ENCODE measurements around the gene CELF3.

DNA sequence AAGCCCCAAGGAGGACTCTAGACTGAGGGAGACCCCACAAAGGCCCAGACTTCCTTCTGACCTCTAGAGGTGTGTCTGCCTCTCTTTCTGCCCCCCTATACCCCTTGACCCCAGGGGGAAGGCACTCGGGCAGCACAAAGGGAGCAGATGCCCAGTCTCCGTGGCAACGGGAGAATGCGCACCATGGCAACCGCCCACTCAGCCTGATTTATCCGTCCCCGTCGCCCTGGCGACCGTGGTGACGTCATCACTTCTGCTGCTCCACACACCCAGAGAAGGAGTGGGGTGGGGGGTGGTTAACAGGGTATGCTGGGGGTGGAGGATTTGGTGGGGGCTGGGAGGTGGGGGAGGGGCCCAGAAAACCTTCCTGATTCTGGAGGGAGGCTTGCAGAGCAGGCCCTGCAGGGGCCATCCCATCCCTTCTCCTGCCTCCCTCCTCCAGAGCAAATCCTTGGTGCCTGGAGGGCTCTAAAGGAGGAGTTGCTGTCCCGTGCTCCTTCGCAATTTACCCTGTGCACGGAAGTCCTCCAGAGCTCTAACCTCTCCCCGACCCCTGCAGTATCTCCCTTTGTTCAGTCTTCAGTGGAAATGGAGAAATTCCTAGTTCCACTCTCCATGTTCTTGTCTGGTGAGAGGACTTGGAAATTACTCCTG, 6.3 kb downstream of the CELF3 start:
- TF ChIP-seq, protein P1, sequence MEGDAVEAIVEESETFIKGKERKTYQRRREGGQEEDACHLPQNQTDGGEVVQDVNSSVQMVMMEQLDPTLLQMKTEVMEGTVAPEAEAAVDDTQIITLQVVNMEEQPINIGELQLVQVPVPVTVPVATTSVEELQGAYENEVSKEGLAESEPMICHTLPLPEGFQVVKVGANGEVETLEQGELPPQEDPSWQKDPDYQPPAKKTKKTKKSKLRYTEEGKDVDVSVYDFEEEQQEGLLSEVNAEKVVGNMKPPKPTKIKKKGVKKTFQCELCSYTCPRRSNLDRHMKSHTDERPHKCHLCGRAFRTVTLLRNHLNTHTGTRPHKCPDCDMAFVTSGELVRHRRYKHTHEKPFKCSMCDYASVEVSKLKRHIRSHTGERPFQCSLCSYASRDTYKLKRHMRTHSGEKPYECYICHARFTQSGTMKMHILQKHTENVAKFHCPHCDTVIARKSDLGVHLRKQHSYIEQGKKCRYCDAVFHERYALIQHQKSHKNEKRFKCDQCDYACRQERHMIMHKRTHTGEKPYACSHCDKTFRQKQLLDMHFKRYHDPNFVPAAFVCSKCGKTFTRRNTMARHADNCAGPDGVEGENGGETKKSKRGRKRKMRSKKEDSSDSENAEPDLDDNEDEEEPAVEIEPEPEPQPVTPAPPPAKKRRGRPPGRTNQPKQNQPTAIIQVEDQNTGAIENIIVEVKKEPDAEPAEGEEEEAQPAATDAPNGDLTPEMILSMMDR (conservative IDR thresholded peaks at IDR 0.05) = no peak
- TF ChIP-seq EZH2 (IDR thresholded peaks at IDR 0.05; ENCODE audit: low read depth) = no peak

Data from PC-9 (cell line).